ENCODE results near the gene UBE2L5. TPM values are rescaled to one million over a fixed set of nuclear protein-coding genes. Genes with fewer than 3 reads are reported as not detected.
"Not testable (repeated sequence)": the region's sequence is repeated elsewhere in the genome, so short reads cannot be mapped to it uniquely, and the experiment has no call there.

Gene UBE2L5
- total RNA-seq, 1 donor from 2014 or later: not detected

- intact Hi-C loops (cut with micrococcal nuclease): no loop called here
- no peak for TF ChIP-seq CTCF (IDR thresholded peaks at IDR 0.05; ENCODE audit: borderline replicate concordance)
- DNase-seq: no peak
- Histone ChIP-seq H3K4me1 (peaks cover under 1% of the 10 kb centered on the region), H3K4me3 (no peak overlapping the region), H3K27ac (replicated peaks) (no peak overlapping the region), H3K9me3 (replicated peaks) (no peaks in the 10 kb centered on the region), H3K36me3 (peaks cover 17% of the 10 kb centered on the region), H3K27me3 (ENCODE audit: low read depth) (no peaks in the 10 kb centered on the region)
Observed at GRCh38 chr13:30456290-30456689, 34.0 kb downstream of the UBE2L5 start.

- DNase-seq: no peak
- no peaks in the 10 kb centered on the region for H3K9me3 ChIP-seq (replicated peaks)
- H3K36me3 ChIP-seq: peaks cover 28% of the 10 kb centered on the region
- H3K27ac ChIP-seq (replicated peaks): no peak overlapping the region
- H3K27me3 ChIP-seq (ENCODE audit: low read depth): no peaks in the 10 kb centered on the region
- no peak for TF ChIP-seq CTCF (IDR thresholded peaks at IDR 0.05; ENCODE audit: borderline replicate concordance)
- H3K4me1 ChIP-seq: peaks cover 11% of the 10 kb centered on the region
- H3K4me3 ChIP-seq: no peak overlapping the region
- intact Hi-C loops (cut with micrococcal nuclease): no loop called here
Observed at GRCh38 chr13:30457306-30457891, 35.1 kb downstream of the UBE2L5 start.

GRCh38 chr13:30461279-30462066 is 39.2 kb downstream of the UBE2L5 start:
- TF ChIP-seq CTCF (IDR thresholded peaks at IDR 0.05; ENCODE audit: borderline replicate concordance): peak; percentile 65
- not testable (repeated sequence) for DNase-seq; H3K9me3 ChIP-seq (replicated peaks); H3K27me3 ChIP-seq (ENCODE audit: low read depth); H3K27ac ChIP-seq (replicated peaks)
- Histone ChIP-seq H3K4me1 (peaks cover 36% of the 10 kb centered on the region), H3K4me3 (peak overlapping the region; percentile 94), H3K36me3 (peaks cover 35% of the 10 kb centered on the region)
- intact Hi-C loops (cut with micrococcal nuclease): loop anchor here (10.0 kb wide), 2 partner anchors 47 to 327 kb away; no protein-coding TSS in a partner anchor

GRCh38 chr13:30463787-30464495 is 41.6 kb downstream of the UBE2L5 start:
- TF ChIP-seq CTCF (IDR thresholded peaks at IDR 0.05; ENCODE audit: borderline replicate concordance): no peak
- H3K9me3 ChIP-seq (replicated peaks): no peaks in the 10 kb centered on the region
- intact Hi-C loops (cut with micrococcal nuclease): loop anchor here (10.0 kb wide), 2 partner anchors 49 to 329 kb away; no protein-coding TSS in a partner anchor
- H3K27me3 ChIP-seq (ENCODE audit: low read depth): no peaks in the 10 kb centered on the region
- H3K4me3 ChIP-seq: peak overlapping the region; percentile 94
- H3K36me3 ChIP-seq: peaks cover 28% of the 10 kb centered on the region
- H3K4me1 ChIP-seq: peaks cover 40% of the 10 kb centered on the region
- peak overlapping the region; percentile 100 for H3K27ac ChIP-seq (replicated peaks)
- peak; percentile 56 for DNase-seq

- Histone ChIP-seq H3K36me3 (peaks cover 20% of the 10 kb centered on the region), H3K9me3 (replicated peaks) (no peaks in the 10 kb centered on the region), H3K27me3 (ENCODE audit: low read depth) (no peaks in the 10 kb centered on the region), H3K4me3 (peak overlapping the region; percentile 94), H3K27ac (replicated peaks) (peak overlapping the region; percentile 100), H3K4me1 (peaks cover 40% of the 10 kb centered on the region)
- DNase-seq: peak; percentile 78
- no peak for TF ChIP-seq CTCF (IDR thresholded peaks at IDR 0.05; ENCODE audit: borderline replicate concordance)
- intact Hi-C loops (cut with micrococcal nuclease): loop anchor here (10.0 kb wide), 2 partner anchors 50 to 330 kb away; no protein-coding TSS in a partner anchor
Observed at GRCh38 chr13:30464496-30465342, 42.4 kb downstream of the UBE2L5 start.

Measured in left ventricle myocardium inferior (tissue), 1 donor.